ENCODE data around the gene CHRNB2. TPM values are rescaled to one million over a fixed set of nuclear protein-coding genes. Genes with fewer than 3 reads are reported as not detected.

Gene CHRNB2
- total and polyA plus RNA-seq, 2 of the 4 experiments (the other 2 are of a cell fraction) = under 0.01 to 0.03 TPM

DNA sequence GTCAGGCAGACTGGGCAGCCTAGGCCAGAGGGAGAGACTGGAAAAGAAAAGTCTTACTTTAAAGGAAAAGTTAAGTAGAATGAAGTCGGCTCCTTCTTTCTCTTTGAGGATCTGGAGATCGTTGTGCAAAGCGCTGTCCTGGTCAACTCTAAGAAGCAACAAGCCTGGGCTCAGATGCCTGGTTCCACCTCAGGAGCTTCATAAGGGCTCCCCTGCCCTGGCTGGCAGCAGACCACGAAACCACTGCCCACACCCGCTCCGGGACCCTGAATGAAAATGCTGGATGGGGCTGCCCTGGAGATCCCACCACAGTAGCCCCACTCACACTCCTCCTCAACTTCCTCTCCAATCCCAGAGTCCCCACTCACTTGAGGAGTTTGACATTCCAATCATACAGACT lies 15.5 kb upstream of the CHRNB2 start:
- Histone ChIP-seq H3K18ac (ENCODE audit: low read depth, low read length) (no peak overlapping the region), H3K9ac (ENCODE audit: low read depth, low read length) (no peak overlapping the region), H4K5ac (ENCODE audit: low read depth, low read length) (no peak overlapping the region), H2AK9ac (replicated peaks; ENCODE audit: low read depth, low read length, poor library complexity) (no peak overlapping the region), H3K9me1 (ENCODE audit: insufficient read depth, low read length) (peaks cover 11% of the 10 kb centered on the region; the same call in 1 of the 2 replicates), H3K4me3 (ENCODE audit: insufficient read depth, low read depth, low read length) (no peak overlapping the region), H2AK5ac (ENCODE audit: low read depth, low read length) (no peak overlapping the region), H3K27ac (ENCODE audit: insufficient read depth, low read length) (no peak overlapping the region), H3K79me1 (ENCODE audit: low read depth in 1 of 2, low read length in 2 of 2) (peaks cover 21 to 53% of the 10 kb centered on the region in 2 experiments), H2BK5ac (ENCODE audit: low read depth, low read length, poor library complexity, severe bottlenecking) (no peak overlapping the region), H4K8ac (ENCODE audit: low read depth in 2 of 2, low read length in 2 of 2) (no peak overlapping the region), H3K9me3 (ENCODE audit: control insufficient read depth, insufficient read depth, low read length) (no peaks in the 10 kb centered on the region), H3K4me1 (ENCODE audit: control insufficient read depth, insufficient read depth, low read length) (peaks cover 6% of the 10 kb centered on the region), H2BK20ac (ENCODE audit: low read depth, low read length) (no peak overlapping the region), H3K4me2 (ENCODE audit: low read depth, low read length) (no peak overlapping the region), H3K4ac (ENCODE audit: low read depth, low read length) (no peak overlapping the region), H3K23ac (ENCODE audit: low read depth, low read length) (no peak overlapping the region), H3K36me3 (ENCODE audit: control insufficient read depth, insufficient read depth, low read length) (peaks cover 65% of the 10 kb centered on the region), H4K91ac (ENCODE audit: insufficient read depth, low read depth, low read length) (no peak overlapping the region), H4K20me1 (ENCODE audit: insufficient read depth, low read length) (peaks cover 46% of the 10 kb centered on the region; the same call in 1 of the 2 replicates), H3K14ac (replicated peaks; ENCODE audit: low read depth, low read length) (no peak overlapping the region), H3K27me3 (ENCODE audit: control insufficient read depth, insufficient read depth, low read length) (no peaks in the 10 kb centered on the region), H2BK15ac (ENCODE audit: low read depth, low read length) (no peak overlapping the region), H3K56ac (ENCODE audit: extremely low read depth, insufficient read depth, low read length) (no peak overlapping the region), H2AFZ (replicated peaks; ENCODE audit: low read length, poor library complexity) (no peak overlapping the region), H2BK120ac (ENCODE audit: low read depth, low read length) (no peak overlapping the region)
- BruUV-seq (replicated peaks) = no TSS peak
- POLR2A ChIA-PET (ENCODE audit: unreplicated experiment) = no interaction called here
- WGBS, 2 experiments (ENCODE audit: extremely low coverage in 2 of 2, insufficient read length in 1 of 2) = 100% methylated on average over 3 of the region's 6 CpGs; no CpG with 5 or more reads in 1 of the 2 experiments
- CTCF ChIA-PET = no interaction called here
- DNase-seq = no peak
- dilution Hi-C loops (cut with HindIII; ENCODE audit: low sequenced_read_pairs, unreplicated experiment) (no loop called here), intact Hi-C loops (cut with micrococcal nuclease) (no loop called here), in situ Hi-C loops (cut with MboI; ENCODE audit: low sequenced_read_pairs) (no loop called here)
- ATAC-seq (ENCODE audit: low read depth) = no peak
- TF ChIP-seq RAD21 (IDR thresholded peaks at IDR 0.05; ENCODE audit: low read length) (no peak), NFE2L2 (IDR thresholded peaks at IDR 0.05; ENCODE audit: low read depth, low read length) (no peak), RCOR1 (IDR thresholded peaks at IDR 0.05; ENCODE audit: insufficient replicate concordance, low read length) (no peak), MAZ (IDR thresholded peaks at IDR 0.05; ENCODE audit: borderline replicate concordance, low read depth, low read length) (no peak), MAFK (IDR thresholded peaks at IDR 0.05; ENCODE audit: low read depth, low read length) (no peak), POLR2A (IDR thresholded peaks at IDR 0.05; ENCODE audit: low read depth, low read length) (no peak), SMC3 (IDR thresholded peaks at IDR 0.05; ENCODE audit: low read depth, low read length) (no peak), CEBPB (IDR thresholded peaks at IDR 0.05; ENCODE audit: low read depth, low read length) (no peak), BHLHE40 (IDR thresholded peaks at IDR 0.05; ENCODE audit: low read depth, low read length) (no peak), RFX5 (IDR thresholded peaks at IDR 0.05; ENCODE audit: low read depth, low read length) (no peak), MXI1 (IDR thresholded peaks at IDR 0.05; ENCODE audit: borderline replicate concordance, low read depth, low read length) (no peak), CHD1 (IDR thresholded peaks at IDR 0.05; ENCODE audit: low read depth, low read length) (no peak), FOS (IDR thresholded peaks at IDR 0.05; ENCODE audit: low read depth, low read length) (no peak)
- TF ChIP-seq, protein P1, sequence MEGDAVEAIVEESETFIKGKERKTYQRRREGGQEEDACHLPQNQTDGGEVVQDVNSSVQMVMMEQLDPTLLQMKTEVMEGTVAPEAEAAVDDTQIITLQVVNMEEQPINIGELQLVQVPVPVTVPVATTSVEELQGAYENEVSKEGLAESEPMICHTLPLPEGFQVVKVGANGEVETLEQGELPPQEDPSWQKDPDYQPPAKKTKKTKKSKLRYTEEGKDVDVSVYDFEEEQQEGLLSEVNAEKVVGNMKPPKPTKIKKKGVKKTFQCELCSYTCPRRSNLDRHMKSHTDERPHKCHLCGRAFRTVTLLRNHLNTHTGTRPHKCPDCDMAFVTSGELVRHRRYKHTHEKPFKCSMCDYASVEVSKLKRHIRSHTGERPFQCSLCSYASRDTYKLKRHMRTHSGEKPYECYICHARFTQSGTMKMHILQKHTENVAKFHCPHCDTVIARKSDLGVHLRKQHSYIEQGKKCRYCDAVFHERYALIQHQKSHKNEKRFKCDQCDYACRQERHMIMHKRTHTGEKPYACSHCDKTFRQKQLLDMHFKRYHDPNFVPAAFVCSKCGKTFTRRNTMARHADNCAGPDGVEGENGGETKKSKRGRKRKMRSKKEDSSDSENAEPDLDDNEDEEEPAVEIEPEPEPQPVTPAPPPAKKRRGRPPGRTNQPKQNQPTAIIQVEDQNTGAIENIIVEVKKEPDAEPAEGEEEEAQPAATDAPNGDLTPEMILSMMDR (conservative IDR thresholded peaks at IDR 0.05; ENCODE audit: low read depth, low read length) = no peak
- TF ChIP-seq, protein P2, sequence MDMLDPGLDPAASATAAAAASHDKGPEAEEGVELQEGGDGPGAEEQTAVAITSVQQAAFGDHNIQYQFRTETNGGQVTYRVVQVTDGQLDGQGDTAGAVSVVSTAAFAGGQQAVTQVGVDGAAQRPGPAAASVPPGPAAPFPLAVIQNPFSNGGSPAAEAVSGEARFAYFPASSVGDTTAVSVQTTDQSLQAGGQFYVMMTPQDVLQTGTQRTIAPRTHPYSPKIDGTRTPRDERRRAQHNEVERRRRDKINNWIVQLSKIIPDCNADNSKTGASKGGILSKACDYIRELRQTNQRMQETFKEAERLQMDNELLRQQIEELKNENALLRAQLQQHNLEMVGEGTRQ (IDR thresholded peaks at IDR 0.05; ENCODE audit: low read depth, low read length) = no peak
- TF ChIP-seq, protein P3, sequence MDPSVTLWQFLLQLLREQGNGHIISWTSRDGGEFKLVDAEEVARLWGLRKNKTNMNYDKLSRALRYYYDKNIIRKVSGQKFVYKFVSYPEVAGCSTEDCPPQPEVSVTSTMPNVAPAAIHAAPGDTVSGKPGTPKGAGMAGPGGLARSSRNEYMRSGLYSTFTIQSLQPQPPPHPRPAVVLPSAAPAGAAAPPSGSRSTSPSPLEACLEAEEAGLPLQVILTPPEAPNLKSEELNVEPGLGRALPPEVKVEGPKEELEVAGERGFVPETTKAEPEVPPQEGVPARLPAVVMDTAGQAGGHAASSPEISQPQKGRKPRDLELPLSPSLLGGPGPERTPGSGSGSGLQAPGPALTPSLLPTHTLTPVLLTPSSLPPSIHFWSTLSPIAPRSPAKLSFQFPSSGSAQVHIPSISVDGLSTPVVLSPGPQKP (IDR thresholded peaks at IDR 0.05; ENCODE audit: borderline replicate concordance, low read depth, low read length) = no peak
